Measurements from ENCODE around the gene CIITA.

DNA sequence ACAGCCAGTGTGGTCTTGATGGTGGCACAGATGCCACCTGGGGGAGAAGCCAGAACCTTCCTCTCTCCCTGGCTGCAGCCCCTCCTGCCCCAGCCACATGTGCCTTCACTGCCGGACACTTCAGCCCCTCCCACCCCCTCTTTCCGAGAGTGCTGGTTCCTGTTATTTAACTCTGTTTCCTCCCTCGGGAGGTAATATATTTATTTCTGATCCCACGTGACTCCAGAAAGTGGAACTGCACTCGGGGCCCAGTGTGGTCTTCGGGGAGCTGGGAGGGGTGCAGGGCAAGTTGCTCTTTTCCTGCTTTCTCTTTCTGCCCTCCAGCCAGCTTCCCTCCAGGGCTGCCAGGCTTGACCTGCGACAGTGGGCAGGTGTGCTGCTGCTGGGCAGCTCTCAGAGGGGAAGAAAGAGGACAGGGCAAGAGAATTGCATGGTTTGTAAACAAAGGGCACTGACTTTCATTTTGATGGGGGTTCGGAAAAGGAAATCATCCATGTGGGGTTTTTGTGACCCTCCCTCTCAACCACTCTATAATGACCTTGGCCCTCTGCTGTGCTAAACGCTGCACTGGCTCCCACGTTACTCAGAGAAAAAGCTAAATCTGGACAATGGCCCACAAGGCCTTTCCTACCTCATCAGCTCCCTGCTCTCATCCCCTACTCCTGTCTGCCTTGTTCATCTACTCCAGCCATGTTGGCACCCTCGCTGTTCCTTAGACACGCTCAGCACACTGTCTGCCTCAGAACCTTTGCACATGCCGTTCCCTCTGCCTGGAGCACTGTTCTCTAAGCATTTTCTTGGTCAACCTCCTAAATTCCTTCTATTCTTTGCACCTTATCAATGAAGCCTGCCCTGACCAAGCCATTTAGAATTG lies 8.2 kb upstream of the CIITA start:
- TF ChIP-seq, protein P1, sequence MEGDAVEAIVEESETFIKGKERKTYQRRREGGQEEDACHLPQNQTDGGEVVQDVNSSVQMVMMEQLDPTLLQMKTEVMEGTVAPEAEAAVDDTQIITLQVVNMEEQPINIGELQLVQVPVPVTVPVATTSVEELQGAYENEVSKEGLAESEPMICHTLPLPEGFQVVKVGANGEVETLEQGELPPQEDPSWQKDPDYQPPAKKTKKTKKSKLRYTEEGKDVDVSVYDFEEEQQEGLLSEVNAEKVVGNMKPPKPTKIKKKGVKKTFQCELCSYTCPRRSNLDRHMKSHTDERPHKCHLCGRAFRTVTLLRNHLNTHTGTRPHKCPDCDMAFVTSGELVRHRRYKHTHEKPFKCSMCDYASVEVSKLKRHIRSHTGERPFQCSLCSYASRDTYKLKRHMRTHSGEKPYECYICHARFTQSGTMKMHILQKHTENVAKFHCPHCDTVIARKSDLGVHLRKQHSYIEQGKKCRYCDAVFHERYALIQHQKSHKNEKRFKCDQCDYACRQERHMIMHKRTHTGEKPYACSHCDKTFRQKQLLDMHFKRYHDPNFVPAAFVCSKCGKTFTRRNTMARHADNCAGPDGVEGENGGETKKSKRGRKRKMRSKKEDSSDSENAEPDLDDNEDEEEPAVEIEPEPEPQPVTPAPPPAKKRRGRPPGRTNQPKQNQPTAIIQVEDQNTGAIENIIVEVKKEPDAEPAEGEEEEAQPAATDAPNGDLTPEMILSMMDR (IDR thresholded peaks at IDR 0.05; ENCODE audit: low read length): no peak
- no peak for TF ChIP-seq EZH2 (IDR thresholded peaks at IDR 0.05; ENCODE audit: borderline replicate concordance, low read length)
